ENCODE measurements around the gene NELL2.

The NELL2 gene

DNA sequence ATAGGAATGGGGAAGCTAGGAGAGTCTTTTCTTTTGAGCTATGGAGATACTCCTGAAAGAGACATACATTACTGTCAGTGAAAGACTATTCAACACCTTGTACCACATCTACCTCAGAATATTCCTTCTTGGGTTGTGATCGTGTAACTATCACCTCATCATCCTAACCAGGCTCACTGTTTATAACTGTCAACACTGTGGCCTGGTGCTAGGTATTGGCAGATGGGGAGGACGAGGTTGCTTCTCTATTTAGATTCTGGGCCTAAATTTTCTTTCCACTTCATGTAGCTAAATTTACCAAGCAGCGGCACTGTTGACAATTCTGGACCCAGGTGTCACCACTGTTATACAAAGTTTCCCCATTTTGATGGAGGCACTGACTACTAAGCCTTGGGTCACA, 354.4 kb downstream of the NELL2 start:
- in situ Hi-C loops (cut with MboI; ENCODE audit: low pct_unique_long_range_greater_than_20kb, low sequenced_read_pairs, unreplicated experiment): no loop called here
- TF ChIP-seq, protein P1, sequence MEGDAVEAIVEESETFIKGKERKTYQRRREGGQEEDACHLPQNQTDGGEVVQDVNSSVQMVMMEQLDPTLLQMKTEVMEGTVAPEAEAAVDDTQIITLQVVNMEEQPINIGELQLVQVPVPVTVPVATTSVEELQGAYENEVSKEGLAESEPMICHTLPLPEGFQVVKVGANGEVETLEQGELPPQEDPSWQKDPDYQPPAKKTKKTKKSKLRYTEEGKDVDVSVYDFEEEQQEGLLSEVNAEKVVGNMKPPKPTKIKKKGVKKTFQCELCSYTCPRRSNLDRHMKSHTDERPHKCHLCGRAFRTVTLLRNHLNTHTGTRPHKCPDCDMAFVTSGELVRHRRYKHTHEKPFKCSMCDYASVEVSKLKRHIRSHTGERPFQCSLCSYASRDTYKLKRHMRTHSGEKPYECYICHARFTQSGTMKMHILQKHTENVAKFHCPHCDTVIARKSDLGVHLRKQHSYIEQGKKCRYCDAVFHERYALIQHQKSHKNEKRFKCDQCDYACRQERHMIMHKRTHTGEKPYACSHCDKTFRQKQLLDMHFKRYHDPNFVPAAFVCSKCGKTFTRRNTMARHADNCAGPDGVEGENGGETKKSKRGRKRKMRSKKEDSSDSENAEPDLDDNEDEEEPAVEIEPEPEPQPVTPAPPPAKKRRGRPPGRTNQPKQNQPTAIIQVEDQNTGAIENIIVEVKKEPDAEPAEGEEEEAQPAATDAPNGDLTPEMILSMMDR (IDR thresholded peaks at IDR 0.05; ENCODE audit: extremely low read depth, insufficient read depth, missing control alignments): no peak
- DNase-seq (ENCODE audit: low spot score): no peak

DNA sequence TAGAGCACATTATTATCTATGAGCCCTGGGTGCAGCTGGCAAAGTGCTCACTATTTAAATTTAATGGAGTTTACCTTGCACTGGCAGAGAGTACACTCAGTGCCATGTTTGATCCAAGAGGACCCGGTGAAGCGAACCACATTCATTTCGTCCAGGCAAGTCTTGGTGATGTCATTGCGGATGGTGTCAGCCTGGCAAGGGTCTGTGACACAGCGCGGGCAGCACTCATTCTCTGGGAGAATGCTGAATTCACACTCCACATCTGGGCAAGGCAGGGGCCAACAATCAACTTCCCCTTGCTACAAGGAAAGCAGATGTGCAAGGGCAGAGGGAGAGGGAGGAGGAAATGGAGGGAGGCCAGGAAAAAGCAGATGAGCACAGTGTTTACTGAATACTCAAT, 356.2 kb downstream of the NELL2 start:
- no peak for DNase-seq (ENCODE audit: low spot score)
- in situ Hi-C loops (cut with MboI; ENCODE audit: low pct_unique_long_range_greater_than_20kb, low sequenced_read_pairs, unreplicated experiment): no loop called here
- TF ChIP-seq, protein P1 (IDR thresholded peaks at IDR 0.05; ENCODE audit: extremely low read depth, insufficient read depth, missing control alignments): no peak

GRCh38 chr12:44511289-44511688, 364.8 kb downstream of the NELL2 start:
- TF ChIP-seq, protein P1 (IDR thresholded peaks at IDR 0.05; ENCODE audit: extremely low read depth, insufficient read depth, missing control alignments): no peak
- no peak for DNase-seq (ENCODE audit: low spot score)
- in situ Hi-C loops (cut with MboI; ENCODE audit: low pct_unique_long_range_greater_than_20kb, low sequenced_read_pairs, unreplicated experiment): no loop called here

DNA sequence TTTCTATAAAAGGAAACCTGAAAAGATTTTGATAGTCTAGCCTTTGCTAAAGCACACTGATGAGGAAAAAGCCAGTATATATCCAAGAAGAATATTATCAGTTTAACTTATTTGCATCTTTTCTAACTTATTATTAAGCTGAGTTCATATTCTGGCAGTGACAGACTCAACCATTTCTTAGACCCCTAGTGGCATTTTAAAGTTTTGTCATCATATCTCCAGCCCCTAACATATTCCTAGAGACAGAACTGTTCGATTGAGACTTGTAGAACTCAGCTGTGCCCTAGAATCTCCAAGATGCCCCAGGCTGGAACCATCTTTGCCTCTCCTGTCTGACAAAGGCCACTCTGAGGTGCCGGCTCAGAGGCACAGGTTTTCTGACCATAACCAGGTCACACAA, 365.6 kb downstream of the NELL2 start:
- TF ChIP-seq, protein P1 (IDR thresholded peaks at IDR 0.05; ENCODE audit: extremely low read depth, insufficient read depth, missing control alignments): no peak
- in situ Hi-C loops (cut with MboI; ENCODE audit: low pct_unique_long_range_greater_than_20kb, low sequenced_read_pairs, unreplicated experiment): no loop called here
- DNase-seq (ENCODE audit: low spot score): no peak

DNA sequence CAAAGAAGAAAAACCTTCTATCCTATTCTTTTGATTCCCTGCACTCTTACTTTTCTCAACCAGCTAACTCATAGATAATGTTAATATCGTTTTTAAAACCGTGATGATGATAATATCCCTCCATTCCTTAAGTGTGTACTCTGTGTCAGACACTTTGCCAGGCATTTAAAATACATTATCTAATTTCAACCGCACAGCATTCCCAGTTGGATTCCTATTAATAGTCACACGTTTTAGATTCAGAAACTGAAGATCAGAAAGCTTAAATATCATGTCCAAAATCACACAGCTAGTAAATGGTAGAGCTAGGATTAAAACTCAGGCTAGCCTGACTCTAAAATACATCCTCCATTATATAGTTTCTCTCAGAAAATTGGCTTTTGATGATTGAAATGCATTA, 366.0 kb downstream of the NELL2 start:
- TF ChIP-seq, protein P1 (IDR thresholded peaks at IDR 0.05; ENCODE audit: extremely low read depth, insufficient read depth, missing control alignments): no peak
- DNase-seq (ENCODE audit: low spot score): no peak
- in situ Hi-C loops (cut with MboI; ENCODE audit: low pct_unique_long_range_greater_than_20kb, low sequenced_read_pairs, unreplicated experiment): no loop called here

DNA sequence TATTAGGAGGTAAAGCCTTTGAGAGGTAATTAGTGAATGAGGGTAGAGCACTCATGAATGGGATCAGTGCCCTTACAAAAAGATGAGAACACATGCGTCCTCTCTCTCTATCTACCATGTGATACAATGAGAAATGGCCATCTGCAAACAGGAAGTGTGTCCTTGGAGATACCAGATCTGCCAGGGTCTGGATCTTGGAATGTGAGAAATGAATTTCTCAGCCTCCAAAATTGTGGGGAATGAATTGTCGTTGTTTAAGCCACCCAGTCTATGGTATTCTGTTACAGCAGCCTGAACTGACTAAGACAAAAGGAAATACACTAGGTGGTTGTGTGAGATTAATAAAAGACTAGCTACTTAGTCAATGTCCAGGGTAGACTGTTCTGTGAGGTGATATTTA, 366.6 kb downstream of the NELL2 start:
- no peak for DNase-seq (ENCODE audit: low spot score)
- in situ Hi-C loops (cut with MboI; ENCODE audit: low pct_unique_long_range_greater_than_20kb, low sequenced_read_pairs, unreplicated experiment): no loop called here
- TF ChIP-seq, protein P1 (IDR thresholded peaks at IDR 0.05; ENCODE audit: extremely low read depth, insufficient read depth, missing control alignments): no peak

DNA sequence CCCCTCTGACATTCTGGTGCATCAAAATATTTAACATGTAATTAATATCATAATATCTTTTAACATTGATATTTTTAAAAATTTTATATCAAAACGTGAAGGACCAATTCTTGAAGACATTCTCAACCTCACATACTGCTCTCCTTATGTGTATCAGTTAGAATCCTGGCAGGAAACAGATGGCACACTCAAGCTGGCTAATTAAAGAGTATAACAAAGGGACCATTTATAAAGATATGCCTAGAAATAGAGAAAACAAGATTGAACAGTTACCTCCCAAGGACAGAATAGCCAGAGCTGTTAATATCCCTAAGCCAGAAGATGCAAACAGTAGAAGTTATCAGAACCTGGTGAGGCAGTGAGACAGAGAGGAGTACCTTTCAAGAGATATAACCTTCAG, 368.7 kb downstream of the NELL2 start:
- in situ Hi-C loops (cut with MboI; ENCODE audit: low pct_unique_long_range_greater_than_20kb, low sequenced_read_pairs, unreplicated experiment): no loop called here
- DNase-seq (ENCODE audit: low spot score): no peak
- TF ChIP-seq, protein P1 (IDR thresholded peaks at IDR 0.05; ENCODE audit: extremely low read depth, insufficient read depth, missing control alignments): no peak

Data from GM13977 (cell line).